ENCODE data around the gene GYPC. TPM values are rescaled to one million over a fixed set of nuclear protein-coding genes. Genes with fewer than 3 reads are reported as not detected.

GYPC gene
- total RNA-seq, 1 experiment from 2014 or later: 28.1 TPM

DNA sequence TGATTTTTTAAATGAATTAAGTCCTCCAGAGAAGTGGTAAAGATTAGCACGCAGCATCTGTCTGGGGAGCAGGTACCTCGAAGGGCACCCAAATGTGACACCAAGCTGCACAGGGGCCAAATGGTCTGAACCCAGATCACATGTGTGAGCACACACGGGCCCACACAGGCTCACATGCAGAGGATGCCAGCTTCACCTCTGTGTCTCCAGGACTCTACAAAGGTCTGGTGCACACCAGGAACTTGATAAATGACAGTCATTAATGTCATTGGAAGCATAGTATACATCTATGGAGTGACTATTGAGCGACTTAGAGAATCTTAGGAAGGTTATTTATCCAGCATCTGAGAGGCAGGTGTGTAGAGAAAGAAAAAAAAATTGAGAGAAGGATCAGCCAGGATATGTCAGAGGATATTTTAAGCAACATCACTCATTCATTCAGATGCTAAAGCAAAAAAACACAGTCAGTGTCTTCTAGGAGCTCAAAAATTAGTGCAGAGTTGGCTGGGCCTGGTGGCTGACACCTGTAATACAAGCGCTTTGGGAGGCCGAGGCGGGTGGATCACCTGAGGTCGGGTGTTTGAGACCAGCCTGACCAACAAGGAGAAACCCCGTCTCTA lies 23.2 kb downstream of the GYPC start (continued):
- TF ChIP-seq, protein P1, sequence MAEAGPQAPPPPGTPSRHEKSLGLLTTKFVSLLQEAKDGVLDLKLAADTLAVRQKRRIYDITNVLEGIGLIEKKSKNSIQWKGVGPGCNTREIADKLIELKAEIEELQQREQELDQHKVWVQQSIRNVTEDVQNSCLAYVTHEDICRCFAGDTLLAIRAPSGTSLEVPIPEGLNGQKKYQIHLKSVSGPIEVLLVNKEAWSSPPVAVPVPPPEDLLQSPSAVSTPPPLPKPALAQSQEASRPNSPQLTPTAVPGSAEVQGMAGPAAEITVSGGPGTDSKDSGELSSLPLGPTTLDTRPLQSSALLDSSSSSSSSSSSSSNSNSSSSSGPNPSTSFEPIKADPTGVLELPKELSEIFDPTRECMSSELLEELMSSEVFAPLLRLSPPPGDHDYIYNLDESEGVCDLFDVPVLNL (CRISPR knock-in tag; IDR thresholded peaks at IDR 0.05; ENCODE audit: borderline replicate concordance, low read depth): no peak
- TF ChIP-seq E2F5 (CRISPR knock-in tag; IDR thresholded peaks at IDR 0.05) (no peak), ZNF263 (CRISPR knock-in tag; IDR thresholded peaks at IDR 0.05; ENCODE audit: low read depth) (no peak), IRF1 (CRISPR knock-in tag; IDR thresholded peaks at IDR 0.05) (no peak), ZNF121 (CRISPR knock-in tag; IDR thresholded peaks at IDR 0.05) (no peak)

DNA sequence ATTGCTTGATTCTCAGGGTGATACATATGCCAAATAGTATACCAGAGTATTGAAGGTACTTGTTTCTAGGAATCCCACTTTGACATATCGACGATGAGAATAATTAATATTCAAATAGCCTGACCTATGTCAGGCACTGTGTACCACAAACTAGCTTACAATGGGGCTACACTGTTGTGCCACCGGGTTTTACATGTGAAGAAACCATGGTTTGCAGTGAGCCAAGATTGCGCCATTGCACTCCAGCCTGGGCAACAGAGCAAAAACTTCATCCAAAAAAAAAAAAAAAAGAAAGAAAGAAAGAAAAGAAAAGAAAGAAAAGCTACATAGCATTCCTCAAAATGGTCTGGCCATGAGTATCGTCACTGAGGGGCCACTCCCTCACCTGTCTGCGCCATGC lies 25.5 kb downstream of the GYPC start:
- DNase-seq (ENCODE audit: low spot score) (no peak), ATAC-seq (no peak)
- ChIA-PET POLR2A (no interaction called here), CTCF (interaction anchor here (0.6 kb wide), 1 partner anchor 24 kb away, joined by 3 read pairs; no protein-coding TSS in a partner anchor)
- H3K36me3 Mint-ChIP-seq: peaks cover 7% of the 10 kb centered on the region
- peaks cover 2% of the 10 kb centered on the region; the same call in 1 of the 2 replicates for H3K4me1 Mint-ChIP-seq
- no peak overlapping the region for H3K27ac Mint-ChIP-seq
- no peak overlapping the region for H3K4me3 Mint-ChIP-seq
- H3K27me3 Mint-ChIP-seq (ENCODE audit: low read depth): no peaks in the 10 kb centered on the region
- peaks cover 9% of the 10 kb centered on the region for H3K9me3 Mint-ChIP-seq
- TF ChIP-seq FOXJ3 (CRISPR knock-in tag; IDR thresholded peaks at IDR 0.05; ENCODE audit: borderline replicate concordance): no peak
- TF ChIP-seq, protein P2, sequence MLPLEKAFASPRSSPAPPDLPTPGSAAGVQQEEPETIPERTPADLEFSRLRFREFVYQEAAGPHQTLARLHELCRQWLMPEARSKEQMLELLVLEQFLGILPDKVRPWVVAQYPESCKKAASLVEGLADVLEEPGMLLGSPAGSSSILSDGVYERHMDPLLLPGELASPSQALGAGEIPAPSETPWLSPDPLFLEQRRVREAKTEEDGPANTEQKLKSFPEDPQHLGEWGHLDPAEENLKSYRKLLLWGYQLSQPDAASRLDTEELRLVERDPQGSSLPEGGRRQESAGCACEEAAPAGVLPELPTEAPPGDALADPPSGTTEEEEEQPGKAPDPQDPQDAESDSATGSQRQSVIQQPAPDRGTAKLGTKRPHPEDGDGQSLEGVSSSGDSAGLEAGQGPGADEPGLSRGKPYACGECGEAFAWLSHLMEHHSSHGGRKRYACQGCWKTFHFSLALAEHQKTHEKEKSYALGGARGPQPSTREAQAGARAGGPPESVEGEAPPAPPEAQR (CRISPR knock-in tag; IDR thresholded peaks at IDR 0.05): no peak
- no peak for TF ChIP-seq RELA (CRISPR knock-in tag; IDR thresholded peaks at IDR 0.05; ENCODE audit: borderline replicate concordance)
- no peak for TF ChIP-seq EMX1 (CRISPR knock-in tag; IDR thresholded peaks at IDR 0.05)

DNA sequence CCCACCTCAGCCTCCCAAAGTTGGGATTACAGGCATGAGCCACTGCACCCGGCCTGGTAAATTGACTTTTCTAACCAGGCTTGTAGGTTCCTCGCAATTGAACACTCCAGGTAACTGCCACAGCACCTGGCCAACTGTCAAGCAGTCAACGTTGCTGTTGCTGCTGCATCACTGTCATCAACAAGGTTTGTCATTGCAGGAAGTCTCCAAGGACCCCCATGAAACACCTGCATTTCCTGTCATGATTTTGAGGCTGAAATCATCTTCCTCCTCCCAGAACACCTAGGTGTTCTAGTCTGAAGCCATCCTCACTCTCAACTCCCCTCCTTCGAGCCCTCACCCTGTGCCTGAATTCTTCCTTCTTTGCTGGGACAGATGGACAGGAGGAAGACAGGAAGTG lies 29.7 kb downstream of the GYPC start:
- Mint-ChIP-seq H3K27me3 (ENCODE audit: low read depth) (no peaks in the 10 kb centered on the region), H3K36me3 (peaks cover 13% of the 10 kb centered on the region), H3K9me3 (peaks cover 16% of the 10 kb centered on the region), H3K27ac (no peak overlapping the region), H3K4me1 (peaks cover 5% of the 10 kb centered on the region; the same call in 1 of the 2 replicates), H3K4me3 (no peak overlapping the region)
- ATAC-seq (no peak), DNase-seq (ENCODE audit: low spot score) (no peak)
- CTCF ChIA-PET: interaction anchor here (1.5 kb wide), 1 partner anchor 23 kb away, joined by 3 read pairs; no protein-coding TSS in a partner anchor
- TF ChIP-seq, protein P3, sequence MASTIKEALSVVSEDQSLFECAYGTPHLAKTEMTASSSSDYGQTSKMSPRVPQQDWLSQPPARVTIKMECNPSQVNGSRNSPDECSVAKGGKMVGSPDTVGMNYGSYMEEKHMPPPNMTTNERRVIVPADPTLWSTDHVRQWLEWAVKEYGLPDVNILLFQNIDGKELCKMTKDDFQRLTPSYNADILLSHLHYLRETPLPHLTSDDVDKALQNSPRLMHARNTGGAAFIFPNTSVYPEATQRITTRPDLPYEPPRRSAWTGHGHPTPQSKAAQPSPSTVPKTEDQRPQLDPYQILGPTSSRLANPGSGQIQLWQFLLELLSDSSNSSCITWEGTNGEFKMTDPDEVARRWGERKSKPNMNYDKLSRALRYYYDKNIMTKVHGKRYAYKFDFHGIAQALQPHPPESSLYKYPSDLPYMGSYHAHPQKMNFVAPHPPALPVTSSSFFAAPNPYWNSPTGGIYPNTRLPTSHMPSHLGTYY (CRISPR knock-in tag; IDR thresholded peaks at IDR 0.05): no peak
- no peak for TF ChIP-seq PRRX2 (CRISPR knock-in tag; IDR thresholded peaks at IDR 0.05)
- no peak for TF ChIP-seq JAZF1 (CRISPR knock-in tag; IDR thresholded peaks at IDR 0.05)
- no peak for TF ChIP-seq NFE2L1 (CRISPR knock-in tag; IDR thresholded peaks at IDR 0.05)
- TF ChIP-seq, protein P4, sequence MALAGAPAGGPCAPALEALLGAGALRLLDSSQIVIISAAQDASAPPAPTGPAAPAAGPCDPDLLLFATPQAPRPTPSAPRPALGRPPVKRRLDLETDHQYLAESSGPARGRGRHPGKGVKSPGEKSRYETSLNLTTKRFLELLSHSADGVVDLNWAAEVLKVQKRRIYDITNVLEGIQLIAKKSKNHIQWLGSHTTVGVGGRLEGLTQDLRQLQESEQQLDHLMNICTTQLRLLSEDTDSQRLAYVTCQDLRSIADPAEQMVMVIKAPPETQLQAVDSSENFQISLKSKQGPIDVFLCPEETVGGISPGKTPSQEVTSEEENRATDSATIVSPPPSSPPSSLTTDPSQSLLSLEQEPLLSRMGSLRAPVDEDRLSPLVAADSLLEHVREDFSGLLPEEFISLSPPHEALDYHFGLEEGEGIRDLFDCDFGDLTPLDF (CRISPR knock-in tag; IDR thresholded peaks at IDR 0.05): no peak
- TF ChIP-seq ARID4B (CRISPR knock-in tag; IDR thresholded peaks at IDR 0.05; ENCODE audit: borderline replicate concordance): no peak
- no peak for TF ChIP-seq TEAD4 (CRISPR knock-in tag; IDR thresholded peaks at IDR 0.05)
- POLR2A ChIA-PET: no interaction called here
